GM12874 (cell line): ENCODE measurements around the gene MBNL2.

Source experiments
- TF ChIP-seq, protein P1 (sequence below): IDR thresholded peaks from 2 replicates; pipeline ENCODE4 v1.5.1; 2011; ENCODE audit warnings: low read depth, mild to moderate bottlenecking, control low read depth, low read length, moderate library complexity; ENCODE audit not compliant: insufficient read depth

The MBNL2 gene

DNA sequence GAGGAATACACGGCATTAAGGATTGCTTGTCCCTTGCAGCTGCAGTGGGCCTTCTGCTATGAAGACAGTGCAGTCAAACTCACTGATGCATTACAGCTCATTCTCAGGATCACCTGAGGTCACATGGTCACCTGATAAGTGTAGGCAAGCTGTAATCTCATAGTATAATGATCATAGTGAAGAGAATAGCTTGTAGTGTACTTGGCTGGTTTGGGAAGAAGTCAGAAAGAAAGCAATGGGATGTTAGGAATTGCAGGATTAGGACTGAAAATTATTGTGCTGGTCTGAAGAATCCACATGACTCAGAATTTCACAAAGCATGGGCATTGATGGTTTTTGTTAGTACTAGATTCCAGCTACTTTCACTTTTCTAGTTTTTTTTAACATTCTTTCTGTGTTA is 76.7 kb downstream of the MBNL2 start:
- TF ChIP-seq, protein P1, sequence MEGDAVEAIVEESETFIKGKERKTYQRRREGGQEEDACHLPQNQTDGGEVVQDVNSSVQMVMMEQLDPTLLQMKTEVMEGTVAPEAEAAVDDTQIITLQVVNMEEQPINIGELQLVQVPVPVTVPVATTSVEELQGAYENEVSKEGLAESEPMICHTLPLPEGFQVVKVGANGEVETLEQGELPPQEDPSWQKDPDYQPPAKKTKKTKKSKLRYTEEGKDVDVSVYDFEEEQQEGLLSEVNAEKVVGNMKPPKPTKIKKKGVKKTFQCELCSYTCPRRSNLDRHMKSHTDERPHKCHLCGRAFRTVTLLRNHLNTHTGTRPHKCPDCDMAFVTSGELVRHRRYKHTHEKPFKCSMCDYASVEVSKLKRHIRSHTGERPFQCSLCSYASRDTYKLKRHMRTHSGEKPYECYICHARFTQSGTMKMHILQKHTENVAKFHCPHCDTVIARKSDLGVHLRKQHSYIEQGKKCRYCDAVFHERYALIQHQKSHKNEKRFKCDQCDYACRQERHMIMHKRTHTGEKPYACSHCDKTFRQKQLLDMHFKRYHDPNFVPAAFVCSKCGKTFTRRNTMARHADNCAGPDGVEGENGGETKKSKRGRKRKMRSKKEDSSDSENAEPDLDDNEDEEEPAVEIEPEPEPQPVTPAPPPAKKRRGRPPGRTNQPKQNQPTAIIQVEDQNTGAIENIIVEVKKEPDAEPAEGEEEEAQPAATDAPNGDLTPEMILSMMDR, result no peak

DNA sequence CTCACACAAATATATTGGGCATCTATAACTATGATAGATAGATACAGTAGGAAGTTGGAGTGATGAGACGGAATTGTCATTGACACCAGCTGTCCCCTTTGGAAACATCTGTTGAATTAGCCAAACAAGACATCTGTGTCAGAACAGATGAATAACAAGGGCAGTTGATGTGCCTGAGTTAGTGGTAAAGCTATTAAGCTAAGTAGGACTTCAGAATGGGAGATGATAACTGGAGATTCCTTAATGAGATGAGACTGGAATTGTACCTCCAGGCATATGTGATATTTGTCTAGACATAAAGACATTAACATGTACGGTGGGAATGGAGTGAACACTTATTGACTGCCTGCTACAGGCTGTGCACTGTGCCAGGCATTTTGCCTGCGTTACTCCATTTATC is 78.7 kb downstream of the MBNL2 start:
- TF ChIP-seq, protein P1, result no peak

DNA sequence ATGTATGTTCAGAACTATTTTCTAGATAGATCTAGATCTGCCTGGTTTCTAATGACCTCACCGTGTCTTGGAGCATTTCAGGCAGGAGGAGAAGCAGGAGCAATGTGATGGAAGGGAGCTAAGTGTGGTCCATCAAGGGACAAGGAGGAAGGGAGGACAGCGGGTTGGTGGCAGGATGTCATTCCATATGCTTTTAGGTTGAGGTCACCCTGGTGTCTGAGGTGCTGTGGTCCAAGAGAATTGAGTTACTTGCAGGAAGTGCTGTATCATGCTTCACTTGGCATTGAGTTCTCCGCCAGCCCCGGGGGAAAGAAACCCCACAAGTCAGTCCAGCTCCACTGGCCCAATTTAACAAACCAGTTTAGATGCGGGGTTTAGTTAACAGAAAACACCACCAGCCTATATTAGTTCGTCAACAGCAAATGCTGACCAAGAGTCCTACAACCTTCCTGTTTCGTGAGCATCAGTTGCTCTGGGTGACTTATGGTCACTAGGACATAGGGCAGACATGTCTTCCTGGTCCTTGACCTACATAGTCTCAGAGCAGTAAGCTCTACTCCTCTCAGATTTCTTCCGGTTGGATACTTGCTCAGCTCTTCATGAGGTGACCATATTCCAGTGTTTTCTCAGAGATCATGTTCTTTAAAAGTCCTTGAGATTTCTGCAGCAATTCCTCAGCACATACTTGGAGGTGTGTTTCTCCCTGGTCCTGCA is 79.4 kb downstream of the MBNL2 start:
- TF ChIP-seq, protein P1, result no peak

DNA sequence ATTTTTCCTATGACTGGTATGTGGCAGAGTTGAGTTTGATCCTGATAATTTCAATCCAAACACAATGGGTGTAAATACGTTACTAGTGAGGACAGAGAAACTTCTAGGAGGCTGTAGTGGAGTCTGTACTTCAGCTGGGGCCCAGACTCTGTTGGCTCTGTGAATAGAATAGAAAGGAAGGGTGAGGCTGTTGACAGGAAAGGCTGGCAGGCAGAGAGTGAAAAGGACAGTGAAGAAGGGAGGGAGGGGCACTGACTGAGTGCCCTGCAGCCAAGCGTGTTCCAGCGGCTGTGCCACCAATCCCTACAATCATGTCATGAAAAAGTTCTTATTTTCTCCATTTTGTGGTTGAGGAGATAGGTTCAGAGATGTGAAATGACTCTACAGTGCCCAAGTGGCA is 80.5 kb downstream of the MBNL2 start:
- TF ChIP-seq, protein P1, result no peak

DNA sequence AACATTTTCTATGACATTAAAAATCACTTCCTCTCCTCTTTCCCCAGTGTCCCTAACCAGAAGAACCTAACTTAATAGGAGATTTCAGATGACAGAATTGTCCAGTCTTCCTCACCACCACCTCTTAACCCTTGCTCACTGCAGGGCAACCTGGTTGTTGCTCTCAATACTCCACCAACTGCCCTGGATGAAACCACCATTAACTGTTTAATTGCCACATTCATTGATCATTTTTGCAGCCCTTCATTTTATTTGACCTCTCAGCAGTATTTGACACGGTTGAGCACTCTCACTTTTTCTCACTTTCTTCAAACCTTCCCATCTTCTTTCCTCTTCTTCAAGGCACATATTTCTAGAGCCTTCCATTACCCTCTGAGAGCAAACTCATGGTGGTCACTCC is 84.0 kb downstream of the MBNL2 start:
- TF ChIP-seq, protein P1, result no peak

DNA sequence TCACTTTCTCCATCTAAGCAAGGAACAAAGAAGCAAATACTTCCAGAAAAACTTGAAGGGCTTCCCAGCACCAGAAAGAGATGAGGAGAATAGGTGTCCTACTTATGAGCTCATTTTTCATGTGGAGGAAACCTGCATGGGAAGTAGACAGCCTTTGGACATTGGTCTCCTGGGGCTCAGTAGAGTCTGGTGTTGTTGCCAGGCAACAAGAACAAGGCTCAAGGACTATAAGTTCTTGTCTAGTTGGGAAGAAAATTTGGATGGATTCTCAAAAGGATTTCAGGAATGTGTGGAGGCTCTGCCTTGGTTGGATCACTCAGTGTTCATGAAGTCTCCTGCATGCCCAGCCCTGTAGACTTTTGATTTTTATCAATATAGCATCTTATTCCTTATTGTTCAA is 84.5 kb downstream of the MBNL2 start:
- TF ChIP-seq, protein P1, result no peak

DNA sequence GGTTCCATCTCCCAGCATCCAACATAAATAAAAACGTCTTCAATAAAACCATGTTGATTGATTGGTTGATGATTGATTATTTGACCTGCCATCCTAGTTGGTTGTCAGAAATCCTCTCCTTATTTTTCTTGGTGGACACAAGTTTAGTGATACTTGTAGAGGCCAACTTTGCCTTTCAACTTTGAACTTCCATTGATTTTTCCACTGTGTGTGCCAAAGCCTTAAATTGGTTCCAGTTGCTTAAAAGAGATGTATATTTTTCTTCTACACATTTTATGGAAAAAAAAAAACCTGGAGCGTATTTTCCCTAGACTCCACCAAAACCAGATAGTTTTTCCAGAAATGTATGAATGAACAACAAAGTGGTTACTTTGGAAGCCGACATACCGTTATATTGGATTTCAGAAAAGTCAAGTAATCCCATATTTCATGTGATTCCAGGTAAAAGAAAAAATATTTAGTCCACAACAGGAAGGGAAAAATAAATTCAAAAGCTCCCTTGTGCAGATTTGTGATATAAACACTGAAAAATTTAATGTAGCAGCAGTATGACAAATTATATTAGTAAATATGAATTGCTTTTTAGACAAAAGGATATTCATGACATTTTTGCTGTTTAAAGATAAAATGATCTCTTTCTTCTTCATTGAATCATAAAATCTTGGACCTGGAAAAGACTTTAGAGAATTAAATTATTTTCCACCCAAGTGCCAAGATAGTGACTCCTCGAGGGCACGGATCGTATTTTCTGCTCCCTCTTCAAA is 85.2 kb downstream of the MBNL2 start:
- TF ChIP-seq, protein P1, result no peak
